ENCODE measurements around the gene BCL6. TPM values are rescaled to one million over a fixed set of nuclear protein-coding genes. Genes with fewer than 3 reads are reported as not detected.

Gene BCL6
- total and polyA plus RNA-seq, 9 donors, result 46.3 to 91.1 (median 54.7) TPM

DNA sequence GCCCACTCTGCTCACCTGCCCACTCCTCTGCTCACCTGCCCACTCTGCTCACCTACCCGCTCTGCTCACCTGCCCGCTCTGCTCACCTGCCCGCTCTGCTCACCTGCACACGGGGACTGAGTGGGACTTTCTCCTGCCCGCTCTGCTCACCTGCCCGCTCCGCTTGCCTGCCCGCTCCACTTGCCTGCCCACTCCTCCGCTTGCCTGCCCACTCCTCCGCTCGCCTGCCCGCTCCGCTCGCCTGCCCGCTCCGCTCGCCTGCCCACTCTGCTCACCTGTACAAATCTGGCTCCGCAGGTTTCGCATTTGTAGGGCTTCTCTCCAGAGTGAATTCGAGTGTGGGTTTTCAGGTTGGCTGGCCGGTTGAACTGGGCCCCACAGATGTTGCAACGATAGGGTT is 20.0 kb downstream of the BCL6 start:
- H3K4me3 ChIP-seq, result no peak overlapping the region
- H3K27me3 ChIP-seq, result no peaks in the 10 kb centered on the region
- no peak for DNase-seq
- no peaks in the 10 kb centered on the region for H3K36me3 ChIP-seq
- no peak overlapping the region for H3K27ac ChIP-seq
- intact Hi-C loops (cut with DNase I), result no loop called here
- no peaks in the 10 kb centered on the region for H3K9me3 ChIP-seq
- 94 to 98% (median 98%) methylated on average over 22 of the region's 22 CpGs for WGBS, 3 donors
- TF ChIP-seq POLR2A (IDR thresholded peaks at IDR 0.05), result no peak
- TF ChIP-seq, protein P1, sequence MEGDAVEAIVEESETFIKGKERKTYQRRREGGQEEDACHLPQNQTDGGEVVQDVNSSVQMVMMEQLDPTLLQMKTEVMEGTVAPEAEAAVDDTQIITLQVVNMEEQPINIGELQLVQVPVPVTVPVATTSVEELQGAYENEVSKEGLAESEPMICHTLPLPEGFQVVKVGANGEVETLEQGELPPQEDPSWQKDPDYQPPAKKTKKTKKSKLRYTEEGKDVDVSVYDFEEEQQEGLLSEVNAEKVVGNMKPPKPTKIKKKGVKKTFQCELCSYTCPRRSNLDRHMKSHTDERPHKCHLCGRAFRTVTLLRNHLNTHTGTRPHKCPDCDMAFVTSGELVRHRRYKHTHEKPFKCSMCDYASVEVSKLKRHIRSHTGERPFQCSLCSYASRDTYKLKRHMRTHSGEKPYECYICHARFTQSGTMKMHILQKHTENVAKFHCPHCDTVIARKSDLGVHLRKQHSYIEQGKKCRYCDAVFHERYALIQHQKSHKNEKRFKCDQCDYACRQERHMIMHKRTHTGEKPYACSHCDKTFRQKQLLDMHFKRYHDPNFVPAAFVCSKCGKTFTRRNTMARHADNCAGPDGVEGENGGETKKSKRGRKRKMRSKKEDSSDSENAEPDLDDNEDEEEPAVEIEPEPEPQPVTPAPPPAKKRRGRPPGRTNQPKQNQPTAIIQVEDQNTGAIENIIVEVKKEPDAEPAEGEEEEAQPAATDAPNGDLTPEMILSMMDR (IDR thresholded peaks at IDR 0.05), result no peak
- no peak for TF ChIP-seq EP300 (IDR thresholded peaks at IDR 0.05)
- no peaks in the 10 kb centered on the region for H3K4me1 ChIP-seq (ENCODE audit: insufficient read depth)

DNA sequence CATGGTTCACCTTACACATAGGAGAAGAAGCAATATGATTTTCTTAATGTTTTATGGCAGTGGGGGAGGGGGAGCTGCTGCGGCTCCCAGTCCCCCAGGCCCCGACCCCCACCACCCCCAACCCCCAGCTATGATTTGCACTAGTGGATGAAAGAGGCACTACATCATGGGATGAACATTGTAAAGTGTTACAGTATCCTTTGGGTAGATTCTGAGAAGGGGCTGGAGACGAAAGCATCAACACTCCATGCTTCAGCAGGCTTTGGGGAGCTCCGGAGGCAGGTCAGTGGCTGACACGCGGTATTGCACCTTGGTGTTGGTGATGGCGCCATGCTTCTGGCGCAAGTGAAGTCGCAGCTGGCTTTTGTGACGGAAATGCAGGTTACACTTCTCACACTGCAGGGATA is 23.1 kb downstream of the BCL6 start:
- WGBS, 3 donors, result 88 to 92% (median 89%) methylated on average over 10 of the region's 10 CpGs
- H3K27me3 ChIP-seq, result no peaks in the 10 kb centered on the region
- intact Hi-C loops (cut with DNase I), result no loop called here
- H3K9me3 ChIP-seq, result no peaks in the 10 kb centered on the region
- TF ChIP-seq POLR2A (IDR thresholded peaks at IDR 0.05), result no peak
- no peak for TF ChIP-seq EP300 (IDR thresholded peaks at IDR 0.05)
- TF ChIP-seq, protein P1 (IDR thresholded peaks at IDR 0.05), result no peak
- no peak for DNase-seq
- H3K4me3 ChIP-seq, result no peak overlapping the region
- no peaks in the 10 kb centered on the region for H3K4me1 ChIP-seq (ENCODE audit: insufficient read depth)
- H3K36me3 ChIP-seq, result no peaks in the 10 kb centered on the region
- H3K27ac ChIP-seq, result no peak overlapping the region

DNA sequence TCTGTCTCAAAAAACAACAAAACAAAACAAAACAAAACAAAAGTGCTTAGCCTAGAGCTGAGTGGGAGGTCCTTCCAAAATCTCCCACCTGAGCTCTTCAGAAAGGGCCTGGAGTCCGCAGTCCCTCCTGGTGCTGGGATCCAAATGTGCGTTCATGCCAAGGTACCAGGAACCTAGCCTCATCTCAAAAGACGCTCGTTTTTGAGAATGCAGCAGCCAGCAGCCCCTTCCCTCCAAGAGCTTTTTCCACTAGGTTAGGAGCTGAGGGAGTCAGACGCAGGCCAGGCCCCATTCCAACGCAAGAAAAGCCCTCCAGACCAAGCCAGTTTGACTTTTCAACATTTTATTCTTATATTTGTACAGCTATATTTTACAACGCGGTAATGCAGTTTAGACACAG is 24.2 kb downstream of the BCL6 start:
- no peaks in the 10 kb centered on the region for H3K9me3 ChIP-seq
- H3K27ac ChIP-seq, result no peak overlapping the region
- intact Hi-C loops (cut with DNase I), result no loop called here
- no peaks in the 10 kb centered on the region for H3K27me3 ChIP-seq
- TF ChIP-seq, protein P1 (IDR thresholded peaks at IDR 0.05), result no peak
- TF ChIP-seq EP300 (IDR thresholded peaks at IDR 0.05) (no peak), POLR2A (IDR thresholded peaks at IDR 0.05) (no peak)
- H3K4me1 ChIP-seq (ENCODE audit: insufficient read depth), result no peaks in the 10 kb centered on the region
- WGBS, 3 donors, result 87 to 93% (median 90%) methylated on average over 8 of the region's 8 CpGs
- no peak overlapping the region for H3K4me3 ChIP-seq
- no peaks in the 10 kb centered on the region for H3K36me3 ChIP-seq
- no peak for DNase-seq

DNA sequence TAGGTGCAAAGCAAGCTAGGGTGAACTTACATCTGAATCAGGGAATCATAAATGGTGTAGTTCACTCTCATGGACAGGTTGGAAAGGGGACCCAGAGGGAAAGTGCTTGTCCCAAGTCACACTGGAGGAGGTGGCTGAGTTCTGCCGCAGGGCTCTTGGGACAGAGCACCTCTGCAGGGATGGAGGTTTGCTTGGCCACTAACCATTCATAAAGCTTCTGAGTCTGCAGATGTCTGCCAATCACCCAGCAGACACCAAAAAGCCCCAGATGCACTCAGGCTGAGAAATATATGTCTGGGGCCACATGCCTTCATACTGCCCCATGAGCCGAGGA is 25.0 kb downstream of the BCL6 start:
- DNase-seq, result no peak
- WGBS, 3 donors, result 92 to 94% (median 94%) methylated on average over 2 of the region's 2 CpGs
- intact Hi-C loops (cut with DNase I), result no loop called here
- H3K27ac ChIP-seq, result no peak overlapping the region
- no peak overlapping the region for H3K4me3 ChIP-seq
- H3K27me3 ChIP-seq, result no peaks in the 10 kb centered on the region
- no peaks in the 10 kb centered on the region for H3K4me1 ChIP-seq (ENCODE audit: insufficient read depth)
- H3K36me3 ChIP-seq, result no peaks in the 10 kb centered on the region
- TF ChIP-seq EP300 (IDR thresholded peaks at IDR 0.05) (no peak), POLR2A (IDR thresholded peaks at IDR 0.05) (no peak)
- TF ChIP-seq, protein P1 (IDR thresholded peaks at IDR 0.05), result no peak
- H3K9me3 ChIP-seq, result no peaks in the 10 kb centered on the region

Data from ovary (tissue), 9 donors.